Common myeloid progenitor, CD34-positive (primary cell): ENCODE measurements around the gene SNN.

Source experiments
- CTCF ChIA-PET: fragments of 350-600 bp; sonication (Branson Sonifier 250); formaldehyde crosslinking; loops from one replicate; lab custom pipeline; 2021; ENCODE audit warnings: antibody characterized with exemption; lab: Charles Lee
- POLR2A ChIA-PET: fragments of 350-600 bp; sonication (Branson Sonifier 250); formaldehyde crosslinking; loops from one replicate; lab custom pipeline; 2021; ENCODE audit warnings: antibody characterized with exemption; lab: Charles Lee
- DNase-seq, 3 donors: peaks; one replicate each; pipeline versions ENCODE4 v3.0.0 to v3.0.0-alpha.2; 2013
- H3K27ac ChIP-seq, 2 experiments: 1 replicate in 1 of 2; 2 replicates in 1 of 2; pipeline ENCODE4 v1.7.0; 2013; ENCODE audit warnings: inconsistent platforms in 2 of 2, low read length in 2 of 2, mild to moderate bottlenecking in 2 of 2, low read depth in 1 of 2, moderate library complexity in 1 of 2; ENCODE audit not compliant: severe bottlenecking in 2 of 2, insufficient read depth in 1 of 2, poor library complexity in 1 of 2
- H3K27me3 ChIP-seq, 5 experiments: replicated peaks in 2 of 5; 1 replicate in 3 of 5; 2 replicates in 2 of 5; pipeline versions ENCODE4 v1.6.1 to v1.7.0; 2013; ENCODE audit warnings: low read length in 4 of 5, mild to moderate bottlenecking in 2 of 5, moderate library complexity in 2 of 5, inconsistent platforms in 1 of 5; ENCODE audit not compliant: insufficient read depth in 5 of 5, control insufficient read depth in 4 of 5
- H3K36me3 ChIP-seq, 4 experiments: 1 replicate in 2 of 4; 2 replicates in 2 of 4; pipeline versions ENCODE4 v1.6.1 to v1.7.0; 2013; ENCODE audit warnings: low read length in 3 of 4, control low read depth in 1 of 4, mild to moderate bottlenecking in 1 of 4; ENCODE audit not compliant: control insufficient read depth in 4 of 4, insufficient read depth in 4 of 4
- H3K4me1 ChIP-seq, 4 experiments: 1 replicate in 3 of 4; 2 replicates in 1 of 4; pipeline versions ENCODE4 v1.6.1 to v1.7.1; 2013; ENCODE audit warnings: low read length in 3 of 4, mild to moderate bottlenecking in 3 of 4, control low read depth in 1 of 4, inconsistent platforms in 1 of 4, moderate library complexity in 1 of 4; ENCODE audit not compliant: control insufficient read depth in 4 of 4, insufficient read depth in 4 of 4; ENCODE audit errors: control extremely low read depth in 1 of 4
- H3K4me3 ChIP-seq, 7 experiments: 1 replicate in 4 of 7; 2 replicates in 3 of 7; pipeline versions ENCODE4 v1.5.1 to v1.7.0; 2013; ENCODE audit warnings: mild to moderate bottlenecking in 7 of 7, low read length in 6 of 7, moderate library complexity in 6 of 7, inconsistent platforms in 2 of 7, low read depth in 2 of 7, control low read depth in 1 of 7; ENCODE audit not compliant: insufficient read depth in 4 of 7, control insufficient read depth in 1 of 7; ENCODE audit errors: extremely low read depth in 1 of 7
- H3K9me3 ChIP-seq, 5 experiments: 1 replicate in 4 of 5; 2 replicates in 1 of 5; pipeline versions ENCODE4 v1.6.1 to v1.7.1; 2013; ENCODE audit warnings: low read length in 4 of 5, mild to moderate bottlenecking in 2 of 5, inconsistent platforms in 1 of 5, low read depth in 1 of 5, moderate library complexity in 1 of 5; ENCODE audit not compliant: control insufficient read depth in 4 of 5, insufficient read depth in 2 of 5; ENCODE audit errors: control extremely low read depth in 1 of 5
- WGBS: methylation state at CpG from one replicate; pipeline ENCODE4 v1.1.5; 2013; ENCODE audit not compliant: insufficient coverage; 5-methylcytosine and 5-hydroxymethylcytosine counted together

The SNN gene

GRCh38 chr16:11624636-11625607 is 43.3 kb upstream of the SNN start:
- WGBS, result 57% methylated on average over 16 of the region's 16 CpGs
- Histone ChIP-seq H3K27me3 (no peaks in the 10 kb centered on the region), H3K4me3 (no peak overlapping the region), H3K4me1 (peaks cover 15 to 69% (median 62%) of the 10 kb centered on the region in 4 experiments), H3K36me3 (no peaks in the 10 kb centered on the region), H3K27ac (no peak overlapping the region), H3K9me3 (peaks cover 0 to 5% (median 0%) of the 10 kb centered on the region in 5 experiments)
- POLR2A ChIA-PET, result interaction anchor here (0.6 to 0.9 kb wide), 2 partner anchors 38 to 263 kb away, joined by 3 to 5 read pairs; partner anchors contain the start of gene LITAF
- DNase-seq, result peak in 2 of 3 donors; percentile 57 to 65
- CTCF ChIA-PET, result no interaction called here

- no peak for DNase-seq
- ChIA-PET CTCF (interaction anchor here (1.2 to 1.8 kb wide), 2 partner anchors 23 to 28 kb away, joined by 3 to 6 read pairs; no protein-coding TSS in a partner anchor), POLR2A (no interaction called here)
- Histone ChIP-seq H3K36me3 (no peaks in the 10 kb centered on the region), H3K27ac (no peak overlapping the region), H3K27me3 (no peaks in the 10 kb centered on the region), H3K4me1 (peaks cover 18 to 78% (median 67%) of the 10 kb centered on the region in 4 experiments), H3K9me3 (no peaks in the 10 kb centered on the region), H3K4me3 (no peak overlapping the region)
- WGBS, result 94% methylated on average over 4 of the region's 4 CpGs
Measured at GRCh38 chr16:11625769-11626168, 42.5 kb upstream of the SNN start.

- Histone ChIP-seq H3K27me3 (no peaks in the 10 kb centered on the region), H3K9me3 (no peaks in the 10 kb centered on the region), H3K36me3 (no peaks in the 10 kb centered on the region), H3K4me3 (no peak overlapping the region), H3K4me1 (peaks cover 18 to 77% (median 63%) of the 10 kb centered on the region in 4 experiments), H3K27ac (no peak overlapping the region)
- CTCF ChIA-PET, result interaction anchor here (1.2 to 2.2 kb wide), 3 partner anchors 14 to 29 kb away, joined by 3 to 7 read pairs (median 6); no protein-coding TSS in a partner anchor
- POLR2A ChIA-PET, result no interaction called here
- DNase-seq, result no peak
- 97% methylated on average over 14 of the region's 16 CpGs for WGBS
Measured at GRCh38 chr16:11626657-11627291, 41.5 kb upstream of the SNN start.

- ChIA-PET CTCF (interaction anchor here (1.8 to 2.2 kb wide), 2 partner anchors 13 to 29 kb away, joined by 6 to 7 read pairs; no protein-coding TSS in a partner anchor), POLR2A (no interaction called here)
- 98% methylated on average over 5 of the region's 5 CpGs for WGBS
- H3K9me3 ChIP-seq, result no peaks in the 10 kb centered on the region
- H3K27me3 ChIP-seq, result no peaks in the 10 kb centered on the region
- no peak overlapping the region for H3K27ac ChIP-seq
- DNase-seq, result no peak
- peaks cover 18 to 74% (median 60%) of the 10 kb centered on the region in 4 experiments for H3K4me1 ChIP-seq
- no peak overlapping the region for H3K4me3 ChIP-seq
- no peaks in the 10 kb centered on the region for H3K36me3 ChIP-seq
Measured at GRCh38 chr16:11627292-11627663, 41.0 kb upstream of the SNN start.

- no peak for DNase-seq
- WGBS, result 98% methylated on average over 14 of the region's 15 CpGs
- Histone ChIP-seq H3K4me1 (peaks cover 15 to 72% (median 56%) of the 10 kb centered on the region in 4 experiments), H3K4me3 (no peak overlapping the region), H3K36me3 (no peaks in the 10 kb centered on the region), H3K27ac (no peak overlapping the region), H3K9me3 (no peaks in the 10 kb centered on the region), H3K27me3 (no peaks in the 10 kb centered on the region)
- CTCF ChIA-PET, result interaction anchor here (0.9 to 2.2 kb wide), 3 partner anchors 13 to 28 kb away, joined by 3 to 7 read pairs (median 3); no protein-coding TSS in a partner anchor
- POLR2A ChIA-PET, result no interaction called here
Measured at GRCh38 chr16:11627822-11628457, 40.3 kb upstream of the SNN start.

GRCh38 chr16:11629071-11630030 is 38.9 kb upstream of the SNN start:
- DNase-seq, result peak; percentile 72 to 95 (median 93)
- Histone ChIP-seq H3K27ac (peak overlapping the region in 1 of 2 experiments; percentile 53), H3K27me3 (no peaks in the 10 kb centered on the region), H3K4me1 (peaks cover 14 to 65% (median 56%) of the 10 kb centered on the region in 4 experiments), H3K4me3 (peak overlapping the region in 3 of 7 experiments; percentile 11 to 27 (median 13)), H3K36me3 (no peaks in the 10 kb centered on the region), H3K9me3 (no peaks in the 10 kb centered on the region)
- ChIA-PET CTCF (interaction anchor here (0.9 to 1.6 kb wide), 9 partner anchors 10 to 218 kb away, joined by 3 to 8 read pairs (median 3); no protein-coding TSS in a partner anchor), POLR2A (interaction anchor here (1.1 to 1.4 kb wide), 4 partner anchors 10 to 42 kb away, joined by 3 to 8 read pairs (median 5); partner anchors contain the start of gene LITAF)
- 24% methylated on average over 22 of the region's 23 CpGs for WGBS
